Left renal pelvis (tissue), 4 donors: Measurements from ENCODE around the gene OCRL. TPM values are rescaled to one million over a fixed set of nuclear protein-coding genes. Genes with fewer than 3 reads are reported as not detected.
"Not testable (repeated sequence)": the region's sequence is repeated elsewhere in the genome, so short reads cannot be mapped to it uniquely, and the experiment has no call there.

ENCODE experiments used
- DNase-seq, 4 donors: peaks; one replicate each; pipeline ENCODE4 v3.0.0-alpha.2; 2013; ENCODE audit warnings: low read depth in 4 of 4, low spot score in 3 of 4
- polyA plus RNA-seq, 4 donors: library from polyadenylated mRNA; unstranded; fragments of 120-200 nt; gene quantifications; one replicate each; pipeline ENCODE4 v1.2.1, GENCODE V29; 2013; ENCODE audit not compliant: insufficient read length in 4 of 4

The OCRL gene
- polyA plus RNA-seq, 4 donors: 29.3 to 33.5 (median 30.6) TPM

GRCh38 chrX:129534816-129535578 is 5.1 kb upstream of the OCRL start:
- no peak for DNase-seq

- DNase-seq: no peak
Observed at GRCh38 chrX:129540722-129541184, 694 bp downstream of the OCRL start.

DNA sequence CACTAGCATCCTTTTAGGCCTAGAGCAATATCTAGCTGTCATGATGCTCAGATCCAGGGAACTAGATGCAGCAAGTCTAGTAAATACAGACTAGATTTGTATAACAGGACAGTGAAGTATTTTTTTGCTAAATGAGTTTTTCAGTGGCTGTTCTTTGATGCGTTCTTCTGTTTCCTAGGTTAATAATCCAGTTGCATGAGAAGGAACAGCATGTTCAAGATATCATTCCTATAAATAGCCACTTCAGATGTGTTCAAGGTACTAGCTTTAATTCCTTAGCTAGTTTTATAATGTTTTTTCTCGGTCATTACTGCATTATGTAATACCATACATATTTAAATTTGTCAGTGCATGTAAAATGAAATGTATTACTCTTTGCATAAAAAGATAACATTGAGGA is 4.7 kb downstream of the OCRL start:
- no peak for DNase-seq

DNA sequence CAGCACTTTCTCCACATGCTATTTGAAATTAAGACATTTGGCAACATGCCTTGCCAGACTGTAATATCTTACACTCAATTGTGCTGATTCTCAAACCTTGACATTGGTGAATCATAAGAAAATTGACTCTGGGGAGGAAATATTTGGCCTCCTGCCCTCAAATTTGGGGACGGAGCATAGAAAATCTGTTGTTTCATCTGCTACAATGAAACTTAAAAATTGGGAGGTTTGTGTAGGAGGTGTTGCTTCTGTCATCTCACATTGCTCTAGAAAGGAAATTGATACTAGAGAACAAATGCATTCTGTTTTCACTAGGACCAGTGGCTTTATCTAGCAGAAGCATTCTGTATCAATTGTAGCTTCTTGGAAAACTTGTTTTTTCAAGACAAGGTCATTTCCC is 5.3 kb downstream of the OCRL start:
- DNase-seq: no peak

DNA sequence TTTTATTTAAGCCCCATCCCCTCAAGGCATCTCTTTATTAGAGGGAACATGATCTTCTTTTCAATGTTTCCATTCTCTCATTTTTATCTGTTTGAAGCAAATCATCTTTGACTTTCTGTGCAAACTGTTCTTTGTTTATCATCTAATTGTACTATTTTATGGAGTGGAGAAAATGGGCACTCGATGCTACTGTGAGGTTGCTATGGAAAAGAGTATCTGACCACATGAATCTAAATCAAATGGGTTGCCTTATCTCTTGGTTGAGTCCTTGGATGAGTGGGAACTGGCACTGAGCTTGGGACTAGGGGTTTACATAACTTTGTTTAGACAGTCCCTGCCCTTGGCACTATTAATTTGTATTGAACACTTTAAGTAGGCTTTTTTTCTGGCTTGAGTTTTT is 9.1 kb downstream of the OCRL start:
- no peak for DNase-seq

DNA sequence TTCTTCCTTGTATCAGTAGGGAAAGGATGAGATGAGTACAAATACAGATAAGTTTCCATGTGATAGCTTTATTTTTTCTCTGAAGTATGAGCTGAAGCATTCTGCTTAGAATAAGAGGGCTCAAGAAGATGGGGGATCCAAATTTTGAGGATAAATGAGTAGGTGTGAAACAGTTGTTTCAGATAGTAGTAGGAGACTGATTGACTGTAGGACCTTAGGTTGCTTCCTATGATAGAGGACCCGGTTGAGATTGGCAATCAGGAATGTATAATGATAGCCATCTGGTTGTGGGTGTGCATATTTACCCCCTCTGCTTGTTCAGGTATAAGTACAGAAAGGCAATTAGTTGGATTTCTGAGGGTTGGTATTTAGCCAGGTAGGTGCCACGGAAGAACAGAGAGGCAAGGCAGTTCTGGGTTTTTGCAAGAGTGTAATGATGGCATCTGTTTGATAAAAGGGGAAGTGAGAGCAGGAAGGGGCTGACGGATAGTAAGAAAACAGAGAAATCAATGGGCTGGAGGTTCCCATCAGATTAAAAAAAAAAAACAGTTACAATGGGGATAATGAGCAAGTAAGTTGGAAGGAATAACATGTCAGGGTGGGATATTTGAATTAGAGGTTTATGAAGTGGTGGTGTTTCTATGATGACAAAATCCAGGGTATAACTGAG is 13.7 kb downstream of the OCRL start:
- DNase-seq: no peak

DNA sequence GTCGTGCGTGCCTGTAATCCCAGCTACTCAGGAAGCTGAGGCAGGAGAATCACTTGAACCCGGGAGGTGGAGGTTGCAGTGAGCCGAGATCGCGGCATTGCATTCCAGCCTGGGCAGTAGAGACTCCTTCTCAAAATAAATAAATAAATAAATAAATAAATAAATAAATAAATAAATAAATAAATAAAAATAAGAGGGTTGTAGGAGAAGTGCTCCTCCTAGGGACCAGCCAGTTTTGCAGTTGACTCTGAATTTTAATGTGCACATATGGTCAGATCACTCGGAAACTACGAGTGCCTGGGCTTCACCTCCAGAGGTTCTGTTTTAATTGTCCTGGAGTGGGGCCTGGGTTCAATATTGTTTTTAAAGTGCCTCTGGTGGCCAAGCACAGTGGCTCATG is 14.8 kb downstream of the OCRL start:
- DNase-seq: not testable (repeated sequence)

- no peak for DNase-seq
Observed at GRCh38 chrX:129556806-129557315, 16.8 kb downstream of the OCRL start.

- no peak for DNase-seq
Observed at GRCh38 chrX:129557844-129558480, 17.9 kb downstream of the OCRL start.

- no peak for DNase-seq
Observed at GRCh38 chrX:129559783-129560182, 19.7 kb downstream of the OCRL start.

GRCh38 chrX:129561453-129561852 is 21.4 kb downstream of the OCRL start:
- DNase-seq: no peak

GRCh38 chrX:129564345-129564744 is 24.3 kb downstream of the OCRL start:
- DNase-seq: not testable (repeated sequence)

GRCh38 chrX:129565046-129565650 is 25.1 kb downstream of the OCRL start:
- peak in 2 of 4 donors; percentile 8 to 11 for DNase-seq

GRCh38 chrX:129566073-129566472 is 26.0 kb downstream of the OCRL start:
- no peak for DNase-seq

DNA sequence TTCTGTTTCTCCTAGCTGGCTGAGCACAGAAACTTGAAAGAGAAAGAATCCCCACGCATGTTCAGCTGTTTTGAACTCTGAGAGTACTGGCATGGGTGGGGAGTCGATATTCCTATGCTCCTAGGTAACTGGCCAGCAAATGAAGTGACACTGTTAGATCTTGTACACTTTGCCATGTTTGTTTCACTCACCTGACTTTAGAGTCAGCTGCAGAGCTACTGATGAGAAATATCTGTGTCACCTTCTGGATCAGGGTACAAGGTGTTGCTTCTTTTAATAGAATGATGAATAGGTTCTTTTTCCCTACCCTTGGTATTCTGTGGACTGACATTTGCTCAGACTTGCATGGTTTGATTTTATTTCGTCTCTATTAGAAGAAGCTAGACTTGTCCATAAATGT is 28.3 kb downstream of the OCRL start:
- DNase-seq: no peak

DNA sequence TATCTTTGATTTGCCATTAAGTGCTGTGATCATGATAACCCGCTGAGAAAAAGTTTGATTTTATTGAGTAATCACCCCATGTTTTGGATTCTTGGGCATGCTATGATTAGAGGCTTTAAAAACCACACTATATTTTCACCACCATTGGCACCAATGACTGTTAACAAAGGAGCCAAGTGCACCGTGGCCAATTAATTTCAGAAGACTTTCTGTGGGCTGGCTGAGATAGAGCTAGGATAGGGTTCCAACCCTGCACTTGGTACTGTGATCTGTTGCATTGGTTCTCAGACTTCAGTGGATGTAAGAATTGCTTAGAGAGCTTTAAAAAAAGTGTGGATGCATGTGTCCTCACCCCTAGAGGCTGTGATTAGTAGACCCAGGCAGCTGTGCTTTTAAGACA is 32.4 kb downstream of the OCRL start:
- no peak for DNase-seq

DNA sequence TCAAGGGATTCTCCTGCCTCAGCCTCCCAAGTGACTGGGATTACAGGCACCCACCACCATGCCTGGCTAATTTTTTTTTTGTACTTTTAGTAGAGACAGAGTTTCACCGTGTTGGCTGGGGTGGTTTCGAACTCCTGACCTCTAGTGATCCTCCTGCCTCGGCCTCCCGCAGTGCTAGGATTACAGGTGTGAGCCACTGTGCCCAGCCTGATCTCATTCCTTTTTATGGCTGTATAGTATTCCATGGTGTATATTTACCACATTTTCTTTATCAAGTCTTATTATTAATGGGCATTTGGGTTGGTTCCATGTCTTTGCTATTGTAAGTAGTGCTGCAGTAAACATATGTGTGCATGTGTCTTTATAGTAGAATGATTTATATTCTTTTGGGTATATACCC is 33.6 kb downstream of the OCRL start:
- DNase-seq: not testable (repeated sequence)

DNA sequence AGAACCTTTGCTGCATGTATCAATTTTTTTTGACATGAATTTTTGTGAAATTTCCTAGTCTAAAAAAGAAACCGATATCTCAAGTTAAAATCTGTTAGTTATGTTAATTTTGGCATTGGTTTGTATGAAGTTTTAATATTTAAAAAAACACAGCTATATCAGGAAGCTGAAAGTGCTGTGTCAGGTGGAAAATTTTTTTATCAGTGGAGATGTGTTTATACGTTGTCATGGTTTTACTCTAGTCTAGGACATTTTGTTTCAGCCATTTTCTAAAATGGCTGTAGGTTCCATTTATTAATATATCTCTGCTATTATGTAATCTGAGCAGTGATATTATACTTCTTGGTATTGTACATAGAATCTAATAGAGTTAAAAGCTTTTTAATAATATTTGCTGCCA is 34.2 kb downstream of the OCRL start:
- DNase-seq: no peak

- no peak for DNase-seq
Observed at GRCh38 chrX:129576539-129576938, 36.5 kb downstream of the OCRL start.

DNA sequence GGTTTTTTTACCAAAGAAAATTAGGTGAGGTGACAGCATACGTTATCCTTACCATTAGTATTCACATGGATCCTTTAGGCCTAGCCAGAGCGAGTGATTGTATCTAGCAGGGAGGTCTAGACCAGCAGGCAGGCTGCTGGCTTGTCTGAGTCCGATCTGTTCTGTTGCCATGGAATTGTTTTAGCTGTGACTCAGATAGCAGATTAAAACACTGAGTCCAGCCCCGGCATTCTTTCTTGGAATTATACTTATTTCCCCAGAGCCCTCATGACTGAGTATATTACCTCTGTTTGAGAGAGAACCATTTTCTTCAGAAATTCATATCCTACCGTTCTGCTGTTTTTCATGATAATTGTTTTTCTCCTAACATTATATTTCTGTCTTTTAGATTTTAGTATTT is 37.4 kb downstream of the OCRL start:
- no peak for DNase-seq

DNA sequence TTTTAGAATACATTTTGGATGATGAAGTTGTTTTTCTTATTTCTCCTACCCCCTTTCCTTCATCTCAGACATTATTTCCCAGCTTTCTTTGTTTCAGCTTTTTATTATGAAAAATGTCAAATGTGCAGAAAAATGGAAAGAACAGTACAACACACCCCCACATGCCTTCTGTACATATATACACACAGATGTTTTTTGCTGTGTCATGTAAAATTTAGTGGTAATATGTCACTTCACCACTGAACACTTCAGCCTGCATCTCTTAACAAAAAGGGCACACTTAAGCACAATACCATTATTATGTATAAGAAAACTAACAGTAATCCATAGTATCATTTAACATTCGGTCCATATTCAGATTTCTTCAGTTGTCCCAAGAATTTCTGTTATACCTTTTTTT is 37.8 kb downstream of the OCRL start:
- no peak for DNase-seq
